H1 (cell line): Measurements from ENCODE around the gene CD52.

Experiments used
- BRCA1 ChIP-seq: IDR thresholded peaks from 2 replicates; pipeline ENCODE4 v1.6.1; 2012; ENCODE audit warnings: low read depth, low read length, improper control_type of control experiment
- EP300 ChIP-seq, 2 experiments: IDR thresholded peaks; 1 replicate in 1 of 2; 2 replicates in 1 of 2; pipeline ENCODE4 v1.6.1; 2011 to 2012; ENCODE audit warnings: low read depth in 2 of 2, low read length in 2 of 2, mild to moderate bottlenecking in 2 of 2, borderline replicate concordance in 1 of 2, inconsistent platforms in 1 of 2, moderate library complexity in 1 of 2
- MAFK ChIP-seq: IDR thresholded peaks from 2 replicates; pipeline ENCODE4 v1.6.1; 2012; ENCODE audit warnings: low read depth, mild to moderate bottlenecking, improper control_type of control experiment, low read length
- RFX5 ChIP-seq: IDR thresholded peaks from 2 replicates; pipeline ENCODE4 v1.6.1; 2011; ENCODE audit warnings: low read depth, low read length, improper control_type of control experiment, borderline replicate concordance
- SUZ12 ChIP-seq: fragments of 200-600 bp; sonication (generic); IDR thresholded peaks from 2 replicates; pipeline ENCODE4 v1.6.1; 2012; ENCODE audit warnings: mild to moderate bottlenecking, inconsistent platforms, low read length, moderate library complexity, mixed read lengths

GRCh38 chr1:26346274-26347033, 28.7 kb downstream of the CD52 start:
- TF ChIP-seq EP300 (IDR thresholded peaks at IDR 0.05; ENCODE audit: borderline replicate concordance in 1 of 2, low read depth in 2 of 2, low read length in 2 of 2) (no peak), BRCA1 (no peak), MAFK (no peak), SUZ12 (no peak), RFX5 (no peak)
